OCI-LY1 (cell line): ENCODE results near the gene FOXK1.

ENCODE experiments used
- H2AFZ ChIP-seq: fragments of 200-600 bp; sonication (generic), shearing (Covaris generic); 2 replicates; pipeline ENCODE4 v1.6.0; 2014; ENCODE audit warnings: antibody characterized with exemption, mild to moderate bottlenecking, low read length
- H3F3A ChIP-seq: fragments of 200-600 bp; sonication (generic), shearing (Covaris generic); 2 replicates; pipeline ENCODE4 v1.6.0; 2014; ENCODE audit warnings: mild to moderate bottlenecking, antibody characterized with exemption, low read length, moderate library complexity; ENCODE audit not compliant: insufficient read depth
- H3K27ac ChIP-seq: fragments of 200-600 bp; sonication (generic); 2 replicates; pipeline ENCODE4 v1.5.1; 2014; ENCODE audit warnings: low read length, mixed run types, mild to moderate bottlenecking, low read depth; ENCODE audit not compliant: poor library complexity, severe bottlenecking
- H3K27me3 ChIP-seq: fragments of 200-600 bp; sonication (generic); 2 replicates; pipeline ENCODE4 v1.6.0; 2014; ENCODE audit warnings: antibody characterized with exemption, mild to moderate bottlenecking, low read length, moderate library complexity; ENCODE audit not compliant: insufficient read depth
- H3K36me3 ChIP-seq: fragments of 200-600 bp; sonication (generic); 2 replicates; pipeline ENCODE4 v1.6.1; 2014; ENCODE audit warnings: mild to moderate bottlenecking, antibody characterized with exemption, low read length, moderate library complexity, mixed read lengths; ENCODE audit not compliant: insufficient read depth
- H3K4me1 ChIP-seq: fragments of 200-600 bp; sonication (generic); 2 replicates; pipeline ENCODE4 v1.5.1; 2014; ENCODE audit warnings: mild to moderate bottlenecking, low read length, moderate library complexity; ENCODE audit not compliant: insufficient read depth, severe bottlenecking
- H3K4me2 ChIP-seq: fragments of 200-600 bp; sonication (generic), shearing (Covaris generic); 2 replicates; pipeline ENCODE4 v1.6.1; 2014; ENCODE audit warnings: low read length
- H3K4me3 ChIP-seq: fragments of 200-600 bp; sonication (generic); 2 replicates; pipeline ENCODE4 v1.5.1; 2014; ENCODE audit warnings: low read length, low read depth, mild to moderate bottlenecking, mixed read lengths; ENCODE audit not compliant: poor library complexity, severe bottlenecking
- H3K79me2 ChIP-seq: fragments of 200-600 bp; shearing (Covaris generic); 2 replicates; pipeline ENCODE4 v1.6.1; 2016; ENCODE audit warnings: mixed run types, low read length, mixed read lengths; ENCODE audit not compliant: insufficient read depth
- H3K9ac ChIP-seq: fragments of 200-600 bp; sonication (generic), shearing (Covaris generic); 2 replicates; pipeline ENCODE4 v1.6.1; 2014; ENCODE audit warnings: mild to moderate bottlenecking, low read length, mixed read lengths
- H3K9me2 ChIP-seq: fragments of 200-600 bp; sonication (generic), shearing (Covaris generic); 2 replicates; pipeline ENCODE4 v1.6.1; 2014; ENCODE audit warnings: low read depth, mild to moderate bottlenecking, low read length, mixed read lengths
- H3K9me3 ChIP-seq: fragments of 200-600 bp; shearing (Covaris generic); 2 replicates; pipeline ENCODE4 v1.6.1; 2014; ENCODE audit warnings: low read length, mixed read lengths
- H4K20me1 ChIP-seq: fragments of 200-600 bp; sonication (generic), shearing (Covaris generic); 2 replicates; pipeline ENCODE4 v1.6.0; 2016; ENCODE audit warnings: mild to moderate bottlenecking, low read length; ENCODE audit not compliant: insufficient read depth
- EZH2 ChIP-seq: fragments of 200-600 bp; sonication (generic), shearing (Covaris generic); IDR thresholded peaks from 2 replicates; pipeline ENCODE4 v1.8.0; 2017; ENCODE audit warnings: borderline replicate concordance, mixed run types, mild to moderate bottlenecking, antibody characterized with exemption, low read length, moderate library complexity, mixed read lengths
- TF ChIP-seq, protein P1 (sequence below): fragments of 200-600 bp; sonication (generic), shearing (Covaris generic); IDR thresholded peaks from 2 replicates; pipeline ENCODE4 v1.5.1; 2017; ENCODE audit warnings: mild to moderate bottlenecking, antibody characterized with exemption, low read length, moderate library complexity, mixed read lengths

FOXK1 gene

GRCh38 chr7:4768597-4769569 is 86.8 kb downstream of the FOXK1 start:
- no peak overlapping the region for H3K4me3 ChIP-seq
- H3K4me1 ChIP-seq, result no peaks in the 10 kb centered on the region
- H3F3A ChIP-seq, result no peaks in the 10 kb centered on the region
- H3K27ac ChIP-seq, result no peak overlapping the region
- no peaks in the 10 kb centered on the region for H3K9me3 ChIP-seq
- H3K9me2 ChIP-seq, result no peaks in the 10 kb centered on the region
- no peak overlapping the region for H3K9ac ChIP-seq
- H4K20me1 ChIP-seq, result no peaks in the 10 kb centered on the region
- H3K27me3 ChIP-seq, result no peaks in the 10 kb centered on the region
- peaks cover 2% of the 10 kb centered on the region; the same call in 1 of the 2 replicates for H3K36me3 ChIP-seq
- no peaks in the 10 kb centered on the region for H3K79me2 ChIP-seq
- no peak overlapping the region for H3K4me2 ChIP-seq
- TF ChIP-seq, protein P1, sequence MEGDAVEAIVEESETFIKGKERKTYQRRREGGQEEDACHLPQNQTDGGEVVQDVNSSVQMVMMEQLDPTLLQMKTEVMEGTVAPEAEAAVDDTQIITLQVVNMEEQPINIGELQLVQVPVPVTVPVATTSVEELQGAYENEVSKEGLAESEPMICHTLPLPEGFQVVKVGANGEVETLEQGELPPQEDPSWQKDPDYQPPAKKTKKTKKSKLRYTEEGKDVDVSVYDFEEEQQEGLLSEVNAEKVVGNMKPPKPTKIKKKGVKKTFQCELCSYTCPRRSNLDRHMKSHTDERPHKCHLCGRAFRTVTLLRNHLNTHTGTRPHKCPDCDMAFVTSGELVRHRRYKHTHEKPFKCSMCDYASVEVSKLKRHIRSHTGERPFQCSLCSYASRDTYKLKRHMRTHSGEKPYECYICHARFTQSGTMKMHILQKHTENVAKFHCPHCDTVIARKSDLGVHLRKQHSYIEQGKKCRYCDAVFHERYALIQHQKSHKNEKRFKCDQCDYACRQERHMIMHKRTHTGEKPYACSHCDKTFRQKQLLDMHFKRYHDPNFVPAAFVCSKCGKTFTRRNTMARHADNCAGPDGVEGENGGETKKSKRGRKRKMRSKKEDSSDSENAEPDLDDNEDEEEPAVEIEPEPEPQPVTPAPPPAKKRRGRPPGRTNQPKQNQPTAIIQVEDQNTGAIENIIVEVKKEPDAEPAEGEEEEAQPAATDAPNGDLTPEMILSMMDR, result no peak
- TF ChIP-seq EZH2, result no peak
- H2AFZ ChIP-seq, result no peak overlapping the region

DNA sequence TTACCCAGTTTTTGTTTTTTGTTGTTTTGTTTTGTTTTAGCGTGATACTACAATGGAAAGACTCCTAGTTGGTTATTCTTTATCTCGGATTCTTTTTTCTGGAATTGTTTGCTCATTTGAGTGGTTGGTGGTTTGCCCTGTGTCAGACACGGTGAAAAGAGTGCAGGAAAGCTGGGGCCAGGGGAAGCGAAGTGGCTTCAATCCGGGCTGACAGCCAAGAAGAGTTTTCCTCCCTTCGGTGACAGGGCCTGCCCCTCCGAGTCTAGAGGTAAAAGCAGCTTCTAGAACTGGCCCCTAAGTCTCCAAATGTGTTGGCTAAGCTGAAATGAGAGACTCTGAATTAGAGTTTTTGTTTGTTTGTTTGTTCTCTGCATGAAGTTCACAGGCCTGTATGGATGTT is 87.7 kb downstream of the FOXK1 start:
- H2AFZ ChIP-seq, result no peak overlapping the region
- H3K4me2 ChIP-seq, result no peak overlapping the region
- H3K9me3 ChIP-seq, result no peaks in the 10 kb centered on the region
- no peaks in the 10 kb centered on the region for H3K27me3 ChIP-seq
- no peak overlapping the region for H3K27ac ChIP-seq
- no peaks in the 10 kb centered on the region; the same call in 1 of the 2 replicates for H3K36me3 ChIP-seq
- no peaks in the 10 kb centered on the region for H3K79me2 ChIP-seq
- H3F3A ChIP-seq, result no peaks in the 10 kb centered on the region
- no peaks in the 10 kb centered on the region for H4K20me1 ChIP-seq
- no peak overlapping the region for H3K4me3 ChIP-seq
- H3K4me1 ChIP-seq, result peaks cover 8% of the 10 kb centered on the region
- H3K9me2 ChIP-seq, result no peaks in the 10 kb centered on the region
- H3K9ac ChIP-seq, result no peak overlapping the region
- TF ChIP-seq, protein P1, result no peak
- TF ChIP-seq EZH2, result no peak

DNA sequence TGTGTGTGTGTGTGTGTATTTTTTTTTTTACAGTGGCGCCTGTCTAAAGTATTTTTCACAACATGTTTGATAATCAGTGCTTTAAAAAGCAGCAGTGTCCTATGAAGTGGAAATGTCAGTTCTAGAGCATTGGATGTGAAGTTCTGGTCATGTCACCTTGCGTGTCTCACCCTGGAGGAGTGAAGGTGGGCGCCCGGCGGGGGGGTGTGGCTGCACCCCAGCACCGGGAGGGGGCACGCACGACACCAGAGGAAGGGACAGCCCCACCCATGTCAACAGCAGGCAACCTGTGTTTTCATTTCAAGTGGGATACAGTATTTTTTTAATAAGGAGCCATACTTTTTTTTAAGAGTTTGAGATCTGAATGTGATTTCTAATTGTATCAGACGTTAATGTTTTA is 88.8 kb downstream of the FOXK1 start:
- H3K4me2 ChIP-seq, result no peak overlapping the region
- H3K36me3 ChIP-seq, result no peaks in the 10 kb centered on the region; the same call in 1 of the 2 replicates
- H4K20me1 ChIP-seq, result no peaks in the 10 kb centered on the region
- no peak overlapping the region for H2AFZ ChIP-seq
- no peak overlapping the region for H3K27ac ChIP-seq
- H3F3A ChIP-seq, result no peaks in the 10 kb centered on the region
- no peaks in the 10 kb centered on the region for H3K27me3 ChIP-seq
- TF ChIP-seq EZH2, result no peak
- TF ChIP-seq, protein P1, result no peak
- H3K9me2 ChIP-seq, result no peaks in the 10 kb centered on the region
- H3K79me2 ChIP-seq, result peaks cover 2% of the 10 kb centered on the region; the same call in 1 of the 2 replicates
- H3K9ac ChIP-seq, result no peak overlapping the region
- no peak overlapping the region for H3K4me3 ChIP-seq
- no peaks in the 10 kb centered on the region for H3K9me3 ChIP-seq
- peaks cover 10% of the 10 kb centered on the region for H3K4me1 ChIP-seq
